Mucosa of rectum (tissue), 2 donors: ENCODE data around the gene CCDC92B.

Experiments
- H3K27ac ChIP-seq, 2 donors: one replicate each; pipeline ENCODE4 v1.7.0; 2013; ENCODE audit warnings: inconsistent platforms in 2 of 2, low read depth in 2 of 2, low read length in 2 of 2
- H3K27me3 ChIP-seq, 2 donors: one replicate each; pipeline ENCODE4 v1.7.0; 2013; ENCODE audit warnings: low read length in 2 of 2; ENCODE audit not compliant: control insufficient read depth in 2 of 2, insufficient read depth in 2 of 2
- H3K36me3 ChIP-seq, 2 donors: one replicate each; pipeline ENCODE4 v1.7.0; 2013; ENCODE audit warnings: low read length in 2 of 2; ENCODE audit not compliant: control insufficient read depth in 2 of 2, insufficient read depth in 2 of 2
- H3K4me1 ChIP-seq, 2 donors: one replicate each; pipeline ENCODE4 v1.7.0; 2013; ENCODE audit warnings: low read length in 2 of 2, mild to moderate bottlenecking in 1 of 2; ENCODE audit not compliant: control insufficient read depth in 2 of 2, insufficient read depth in 2 of 2
- H3K4me3 ChIP-seq, 2 donors: one replicate each; pipeline ENCODE4 v1.7.0; 2013; ENCODE audit warnings: low read length in 2 of 2
- H3K9ac ChIP-seq, 2 donors: one replicate each; pipeline ENCODE4 v1.7.0; 2013; ENCODE audit warnings: low read length in 2 of 2, low read depth in 1 of 2, mild to moderate bottlenecking in 1 of 2
- H3K9me3 ChIP-seq, 2 donors: one replicate each; pipeline ENCODE4 v1.7.0; 2013; ENCODE audit warnings: low read length in 2 of 2; ENCODE audit not compliant: control insufficient read depth in 2 of 2
- donor health status: healthy.
- donor health status: Normal muscosa, but diverticular disease.

CCDC92B gene

DNA sequence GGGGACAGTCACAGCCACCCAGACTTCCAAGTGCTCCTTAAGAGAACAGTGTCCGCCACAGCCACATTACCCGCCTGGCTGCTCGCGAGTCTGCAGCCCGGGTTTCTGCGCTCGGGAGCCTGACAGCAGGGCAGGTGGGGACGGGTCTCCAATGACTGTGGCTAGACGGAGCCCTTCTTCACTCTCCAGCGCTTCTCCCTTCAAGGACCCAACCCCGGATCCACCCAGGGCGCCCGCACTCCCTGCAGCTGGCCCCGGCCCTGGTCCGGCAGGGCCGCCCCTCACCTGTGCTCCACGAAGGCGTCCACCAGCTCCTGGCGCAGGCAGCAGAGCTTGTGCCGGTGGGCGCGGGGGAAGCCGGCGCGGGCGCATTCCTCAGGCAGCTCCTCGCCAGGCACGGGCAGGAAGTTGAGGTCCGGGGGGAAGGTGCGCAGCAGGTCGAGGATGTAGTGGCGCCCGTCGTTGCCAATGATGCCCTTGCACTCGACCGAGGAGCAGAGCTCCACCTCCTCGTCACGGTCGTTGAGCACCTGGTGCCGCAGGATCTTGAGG, 51.8 kb downstream of the CCDC92B start:
- peaks cover 69 to 72% of the 10 kb centered on the region in 2 donors for H3K36me3 ChIP-seq
- H3K4me3 ChIP-seq, result no peak overlapping the region
- H3K9me3 ChIP-seq, result no peaks in the 10 kb centered on the region
- no peak overlapping the region for H3K27ac ChIP-seq
- no peaks in the 10 kb centered on the region for H3K27me3 ChIP-seq
- H3K4me1 ChIP-seq, result no peaks in the 10 kb centered on the region
- H3K9ac ChIP-seq, result no peak overlapping the region

DNA sequence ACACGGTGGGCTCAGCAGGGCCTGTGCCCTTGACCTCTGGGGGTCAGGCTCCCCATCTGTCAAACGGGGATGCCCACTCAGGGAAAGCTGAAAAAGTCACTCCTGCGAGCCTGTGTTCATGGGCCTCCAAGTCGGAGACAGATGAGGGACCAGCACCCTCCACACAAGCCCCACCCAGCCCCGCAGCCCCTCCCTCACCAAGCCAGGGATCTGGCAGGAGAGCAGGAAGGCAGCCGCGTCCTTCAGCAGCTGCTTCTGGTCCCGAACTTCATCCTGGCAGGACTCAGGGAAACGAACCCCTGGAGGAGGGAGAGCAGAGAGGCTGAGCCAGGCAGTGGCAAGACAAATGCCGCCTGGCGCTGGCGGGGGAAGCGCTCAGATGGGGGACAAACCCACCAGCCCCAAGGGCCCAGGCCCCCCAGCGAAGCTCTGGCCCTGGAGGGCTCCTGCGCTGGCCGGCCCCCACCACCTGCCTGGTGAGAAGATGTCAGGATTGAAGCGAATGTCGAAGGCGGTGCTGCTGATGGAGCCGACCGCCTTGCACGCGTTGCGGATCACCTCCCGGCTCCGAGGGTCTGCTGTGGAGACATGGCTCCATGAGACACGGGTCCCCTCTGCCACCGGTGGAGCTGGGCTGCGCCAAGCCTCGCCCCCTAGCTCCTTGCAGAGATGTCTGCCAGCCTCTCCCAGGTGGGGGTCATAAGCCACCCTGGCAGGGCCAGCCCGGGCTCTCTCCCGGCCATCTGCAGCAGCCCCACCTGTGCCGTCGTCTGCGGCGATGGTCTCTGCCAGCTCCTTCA, 53.3 kb downstream of the CCDC92B start:
- Histone ChIP-seq H3K27ac (no peak overlapping the region), H3K4me3 (no peak overlapping the region), H3K27me3 (no peaks in the 10 kb centered on the region), H3K9me3 (no peaks in the 10 kb centered on the region), H3K9ac (no peak overlapping the region), H3K4me1 (no peaks in the 10 kb centered on the region), H3K36me3 (peaks cover 63 to 65% of the 10 kb centered on the region in 2 donors)

- no peak overlapping the region for H3K27ac ChIP-seq
- peaks cover 61 to 64% of the 10 kb centered on the region in 2 donors for H3K36me3 ChIP-seq
- H3K4me1 ChIP-seq, result no peaks in the 10 kb centered on the region
- no peaks in the 10 kb centered on the region for H3K27me3 ChIP-seq
- no peak overlapping the region for H3K9ac ChIP-seq
- no peaks in the 10 kb centered on the region for H3K9me3 ChIP-seq
- no peak overlapping the region for H3K4me3 ChIP-seq
These were observed 54.0 kb downstream of the CCDC92B start for GRCh38 chr17:2695243-2695960.

- H3K36me3 ChIP-seq, result peaks cover 55 to 58% of the 10 kb centered on the region in 2 donors
These were observed 54.8 kb downstream of the CCDC92B start for GRCh38 chr17:2694381-2695242.

DNA sequence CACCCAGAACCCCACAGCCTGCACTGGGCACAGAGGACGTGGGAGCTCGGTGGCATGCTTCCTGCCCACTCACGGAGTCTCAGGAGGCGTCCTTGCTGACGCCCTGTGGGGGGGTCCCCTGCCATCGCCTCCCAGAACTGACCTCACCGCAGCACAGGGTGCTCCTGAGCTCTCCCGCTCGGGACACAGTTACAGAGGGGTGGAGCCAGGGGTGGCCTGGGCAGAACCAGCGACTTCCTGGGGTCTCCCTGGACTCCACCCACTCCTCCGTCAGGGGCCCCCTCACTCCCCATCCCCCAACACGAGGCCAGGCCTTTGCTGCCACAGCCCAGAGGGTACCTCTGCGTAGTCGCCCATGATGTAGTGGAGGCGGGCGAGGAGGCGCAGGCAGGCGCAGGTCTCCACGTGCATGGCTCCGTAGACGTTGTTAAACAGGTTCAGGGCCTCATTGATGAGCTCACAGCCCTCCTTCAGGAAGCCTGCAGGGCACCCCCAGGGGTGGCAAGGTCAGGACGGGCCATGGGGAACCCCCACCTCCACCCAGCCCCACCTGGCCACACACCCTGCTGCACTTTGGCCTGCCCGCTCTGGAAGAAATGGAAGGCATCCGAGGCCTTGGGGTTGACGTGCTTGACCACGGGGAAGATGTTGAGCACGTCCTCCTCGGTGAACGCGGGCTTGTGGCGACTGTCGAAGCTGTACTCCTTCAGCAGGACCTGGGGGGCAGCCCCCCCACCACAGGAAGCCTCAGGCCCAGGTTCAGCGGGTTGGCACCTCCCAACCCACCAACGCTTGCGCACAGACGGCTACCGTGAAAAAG, 55.7 kb downstream of the CCDC92B start:
- H3K27ac ChIP-seq, result no peak overlapping the region
- H3K4me3 ChIP-seq, result no peak overlapping the region
- peaks cover 52 to 58% of the 10 kb centered on the region in 2 donors for H3K36me3 ChIP-seq
- H3K4me1 ChIP-seq, result no peaks in the 10 kb centered on the region
- no peaks in the 10 kb centered on the region for H3K9me3 ChIP-seq
- no peak overlapping the region for H3K9ac ChIP-seq
- no peaks in the 10 kb centered on the region for H3K27me3 ChIP-seq

More at GRCh38 chr17:2694381-2695242, 54.8 kb downstream of the CCDC92B start:
- Histone ChIP-seq H3K4me3 (no peak overlapping the region), H3K9ac (no peak overlapping the region), H3K4me1 (no peaks in the 10 kb centered on the region), H3K27me3 (no peaks in the 10 kb centered on the region), H3K9me3 (no peaks in the 10 kb centered on the region), H3K27ac (no peak overlapping the region)

- Histone ChIP-seq H3K36me3 (peaks cover 47 to 51% of the 10 kb centered on the region in 2 donors), H3K4me1 (no peaks in the 10 kb centered on the region), H3K27me3 (no peaks in the 10 kb centered on the region), H3K9me3 (no peaks in the 10 kb centered on the region), H3K9ac (no peak overlapping the region), H3K27ac (no peak overlapping the region), H3K4me3 (no peak overlapping the region)
These were observed 56.7 kb downstream of the CCDC92B start for GRCh38 chr17:2692781-2693135.

GRCh38 chr17:2691965-2692780, 57.3 kb downstream of the CCDC92B start:
- Histone ChIP-seq H3K4me3 (no peak overlapping the region), H3K27ac (no peak overlapping the region), H3K27me3 (no peaks in the 10 kb centered on the region), H3K36me3 (peaks cover 42 to 45% of the 10 kb centered on the region in 2 donors), H3K4me1 (no peaks in the 10 kb centered on the region), H3K9me3 (no peaks in the 10 kb centered on the region), H3K9ac (no peak overlapping the region)

DNA sequence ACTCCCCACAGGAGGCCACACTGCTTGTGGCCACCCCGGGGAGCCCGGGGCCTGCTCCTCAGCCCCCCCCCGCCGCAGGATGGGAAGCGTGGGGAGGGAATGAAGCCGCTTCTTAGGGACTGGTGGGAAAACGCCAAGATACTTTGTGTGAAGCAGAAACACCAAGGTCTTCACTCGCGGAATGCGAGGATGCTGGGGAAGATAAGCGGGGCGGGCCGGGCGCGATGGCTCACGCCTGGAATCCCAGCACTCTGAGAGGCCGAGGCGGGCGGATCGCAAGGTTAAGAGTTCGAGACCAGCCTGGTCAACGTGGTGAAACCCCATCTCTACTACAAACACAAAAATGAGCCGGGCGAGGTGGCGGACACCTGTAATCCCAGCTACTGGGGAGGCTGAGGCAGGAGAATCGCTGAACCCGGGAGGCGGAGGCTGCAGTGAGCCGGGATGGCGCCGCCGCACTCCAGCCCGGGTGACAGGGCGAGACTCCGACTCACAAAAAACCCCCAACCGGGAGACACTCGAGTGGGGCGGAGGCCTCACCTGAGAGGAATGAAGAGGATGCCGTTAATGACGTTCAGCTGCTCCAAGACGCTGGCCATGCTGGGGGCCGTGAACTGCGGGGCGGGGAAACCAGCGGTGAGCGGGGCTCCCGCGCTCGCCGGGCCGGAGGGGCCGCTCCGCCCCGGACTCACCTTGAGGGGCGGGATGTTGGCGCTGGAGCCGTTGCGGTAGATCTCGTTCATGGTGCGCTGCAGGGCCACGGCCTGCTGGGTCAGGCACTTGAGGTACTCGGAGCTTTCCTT, 58.2 kb downstream of the CCDC92B start:
- Histone ChIP-seq H3K4me3 (no peak overlapping the region), H3K27me3 (no peaks in the 10 kb centered on the region), H3K4me1 (no peaks in the 10 kb centered on the region), H3K27ac (no peak overlapping the region), H3K9me3 (no peaks in the 10 kb centered on the region), H3K9ac (no peak overlapping the region), H3K36me3 (peaks cover 36 to 38% of the 10 kb centered on the region in 2 donors)
